GM19397 (cell line): ENCODE measurements around the gene SLC4A2.

Experiments used
- ATAC-seq: cut with Tn5 transposase; IDR thresholded peaks from one replicate; pipeline ENCODE4 v1.9.1; 2021; ENCODE audit warnings: mild to moderate bottlenecking, moderate library complexity; ENCODE audit not compliant: unreplicated experiment

The SLC4A2 gene

DNA sequence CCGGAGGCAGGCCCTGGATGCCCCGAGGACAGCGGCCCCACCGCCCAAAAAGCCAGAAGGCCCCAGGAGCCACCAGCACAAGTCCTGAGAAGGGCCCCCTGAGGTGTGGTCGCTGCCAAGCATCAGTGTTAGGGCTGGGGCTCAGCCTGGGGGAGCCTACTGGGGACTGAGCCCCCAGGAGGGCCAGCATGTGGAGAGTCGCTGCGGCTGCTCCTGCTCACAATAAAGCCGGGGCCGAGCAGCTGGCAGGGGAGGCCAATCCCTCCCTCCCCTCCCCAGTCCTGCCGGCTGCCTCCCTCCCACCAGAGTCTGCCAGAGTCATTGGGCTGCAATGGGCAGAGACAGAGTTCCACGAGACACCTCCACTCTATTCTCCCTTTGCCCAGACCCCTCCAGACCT lies 14.1 kb upstream of the SLC4A2 start:
- no peak for ATAC-seq

DNA sequence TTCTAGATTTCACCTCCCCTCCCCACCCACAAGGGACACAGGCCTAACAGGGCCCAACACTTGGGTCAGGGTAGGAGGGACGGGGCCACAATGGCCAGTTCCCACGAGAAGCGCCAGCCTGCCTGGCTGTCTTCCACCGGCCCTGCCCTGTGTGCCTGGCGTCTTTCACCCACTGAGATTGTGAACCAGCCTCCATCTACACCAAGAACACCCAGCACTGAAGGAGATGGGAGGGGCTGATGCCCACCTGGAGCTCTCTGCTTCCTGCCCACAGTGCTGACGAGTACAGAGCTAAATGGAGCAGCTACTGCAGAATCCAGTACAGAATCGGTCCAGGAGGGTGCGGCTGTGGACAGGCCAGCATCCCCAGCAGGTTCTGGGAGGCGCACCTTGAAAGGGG lies 13.4 kb upstream of the SLC4A2 start:
- ATAC-seq, result no peak

DNA sequence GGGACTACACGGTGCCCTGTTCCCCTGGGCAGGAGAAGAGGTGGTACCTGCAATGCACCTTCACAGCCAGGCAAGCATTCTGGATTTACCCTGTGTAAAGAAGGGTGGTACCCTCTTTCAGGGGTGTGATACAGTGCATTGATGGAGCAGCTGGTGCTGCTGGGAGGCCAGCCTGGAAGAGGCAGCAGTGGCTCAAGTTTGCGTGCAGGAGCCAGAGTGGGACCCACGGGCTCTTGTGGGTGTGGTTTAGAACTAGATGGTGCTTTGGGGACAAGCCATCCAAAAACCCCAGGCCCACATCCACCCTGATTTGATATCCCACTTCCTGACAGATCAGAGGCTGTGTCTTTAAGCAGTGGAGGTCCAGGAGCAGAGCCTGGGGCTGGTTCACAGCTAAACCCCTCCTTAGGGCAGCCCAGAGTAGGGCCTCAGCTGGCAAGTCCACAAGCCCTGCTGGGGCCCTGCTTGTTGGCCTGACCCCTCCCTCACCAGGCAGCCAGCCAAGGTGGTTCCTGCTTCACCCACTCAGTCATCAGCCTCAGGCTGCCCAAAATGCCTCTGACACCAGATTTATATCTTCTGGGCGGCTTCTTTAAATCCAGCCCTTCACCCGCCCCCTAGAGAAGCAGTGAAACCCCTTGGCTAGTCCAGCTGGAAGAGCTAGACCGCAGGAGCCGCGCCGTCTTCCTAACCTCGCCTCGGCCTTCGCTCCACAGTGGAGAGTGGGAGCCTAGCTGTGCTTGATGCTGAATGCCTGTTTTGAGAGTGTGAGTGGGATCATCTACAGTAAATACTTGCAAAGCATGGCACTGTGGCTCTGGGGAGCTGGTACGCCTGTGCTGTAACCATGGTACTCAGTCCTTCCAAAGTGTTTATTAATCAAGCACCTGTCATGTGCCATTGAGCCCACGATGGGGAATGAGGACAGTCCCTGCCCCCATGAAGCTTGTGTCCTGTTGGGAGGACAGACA lies 12.5 kb upstream of the SLC4A2 start:
- no peak for ATAC-seq

DNA sequence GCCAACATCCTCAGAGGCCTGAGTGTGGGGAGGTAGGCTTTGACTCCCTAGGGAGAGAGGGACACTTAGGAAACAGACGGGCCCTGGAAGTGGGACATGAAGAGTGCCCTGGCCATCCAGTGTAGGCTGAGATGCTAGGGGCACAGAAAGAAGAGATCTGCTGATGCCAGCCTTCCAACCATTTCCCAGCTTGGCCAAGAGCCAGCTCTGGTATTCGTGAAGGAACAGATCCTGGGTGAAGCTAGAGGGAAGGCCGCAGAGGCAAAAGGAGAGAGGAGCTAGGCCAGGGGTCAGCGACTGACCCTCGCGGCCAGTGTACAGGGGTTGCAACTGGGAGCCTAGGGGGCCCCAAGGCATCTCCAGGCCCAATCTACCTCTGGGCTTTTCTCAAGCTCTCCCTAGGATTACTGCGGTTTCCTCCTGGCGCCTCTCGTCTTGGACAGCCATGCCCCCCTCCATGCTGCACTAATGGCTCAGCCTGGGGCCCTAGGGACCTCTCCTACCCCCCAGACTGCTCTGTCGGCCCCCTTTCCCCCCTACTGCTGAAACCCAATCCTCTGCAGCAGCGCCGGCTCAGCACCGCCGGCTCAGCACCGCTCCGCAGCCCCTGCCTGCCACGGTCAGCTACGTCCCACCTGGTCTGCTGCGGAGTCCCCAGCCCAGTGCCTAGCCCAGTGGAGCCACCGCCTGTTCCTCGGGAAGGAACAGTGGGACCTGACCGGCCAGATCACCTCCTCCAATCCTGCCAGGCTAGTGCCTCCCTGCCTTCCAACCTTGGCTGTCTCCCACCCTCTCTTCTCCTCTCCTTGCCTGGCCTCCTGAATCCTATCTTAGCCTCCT lies 11.2 kb upstream of the SLC4A2 start, which contains the start of gene ASIC3:
ASIC3 (plus strand) TSS at position 556 of the 840 bp plus-strand sequence. CDS start 355 bp downstream, outside the sequence.
- no peak for ATAC-seq

DNA sequence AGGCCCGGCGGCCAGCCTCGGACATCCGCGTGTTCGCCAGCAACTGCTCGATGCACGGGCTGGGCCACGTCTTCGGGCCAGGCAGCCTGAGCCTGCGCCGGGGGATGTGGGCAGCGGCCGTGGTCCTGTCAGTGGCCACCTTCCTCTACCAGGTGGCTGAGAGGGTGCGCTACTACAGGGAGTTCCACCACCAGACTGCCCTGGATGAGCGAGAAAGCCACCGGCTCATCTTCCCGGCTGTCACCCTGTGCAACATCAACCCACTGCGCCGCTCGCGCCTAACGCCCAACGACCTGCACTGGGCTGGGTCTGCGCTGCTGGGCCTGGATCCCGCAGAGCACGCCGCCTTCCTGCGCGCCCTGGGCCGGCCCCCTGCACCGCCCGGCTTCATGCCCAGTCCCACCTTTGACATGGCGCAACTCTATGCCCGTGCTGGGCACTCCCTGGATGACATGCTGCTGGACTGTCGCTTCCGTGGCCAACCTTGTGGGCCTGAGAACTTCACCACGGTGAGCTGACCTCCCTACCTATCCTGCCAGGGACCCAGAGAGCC lies 10.4 kb upstream of the SLC4A2 start:
- no peak for ATAC-seq

DNA sequence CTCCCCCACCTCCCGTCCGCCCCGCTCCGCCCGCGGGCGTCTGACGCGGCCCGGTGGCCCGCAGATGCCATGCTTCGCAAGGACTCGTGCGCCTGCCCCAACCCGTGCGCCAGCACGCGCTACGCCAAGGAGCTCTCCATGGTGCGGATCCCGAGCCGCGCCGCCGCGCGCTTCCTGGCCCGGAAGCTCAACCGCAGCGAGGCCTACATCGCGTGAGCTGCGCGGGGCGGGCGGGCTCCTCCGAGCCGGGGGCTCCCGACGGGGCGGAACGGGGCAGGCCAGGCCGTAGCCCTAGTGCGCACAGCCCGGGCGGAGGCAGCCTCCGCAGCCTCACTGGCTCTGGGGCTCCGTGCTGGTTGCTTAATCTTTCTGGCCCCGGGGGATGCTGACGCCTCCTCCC lies 8.3 kb upstream of the SLC4A2 start:
- ATAC-seq, result no peak

DNA sequence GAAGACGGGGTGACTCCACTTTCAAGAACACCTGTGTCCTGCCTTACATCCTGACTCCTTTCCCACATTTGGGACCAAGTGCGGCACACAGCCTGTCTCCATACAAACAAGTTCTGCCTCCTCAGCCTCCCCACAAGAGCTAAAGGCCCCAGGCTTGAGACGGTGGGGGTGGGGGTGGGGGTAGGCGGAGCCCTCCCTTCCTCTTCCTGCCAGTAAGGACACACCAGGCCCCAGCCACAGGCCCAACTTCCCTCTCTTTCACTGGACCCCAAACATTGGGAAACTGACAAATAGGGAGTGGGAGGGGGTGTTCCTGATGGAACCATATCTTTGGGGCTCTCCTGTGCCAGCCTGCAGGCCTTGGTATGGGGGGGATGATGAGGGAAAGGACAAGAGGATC lies 6.3 kb upstream of the SLC4A2 start:
- ATAC-seq, result no peak

DNA sequence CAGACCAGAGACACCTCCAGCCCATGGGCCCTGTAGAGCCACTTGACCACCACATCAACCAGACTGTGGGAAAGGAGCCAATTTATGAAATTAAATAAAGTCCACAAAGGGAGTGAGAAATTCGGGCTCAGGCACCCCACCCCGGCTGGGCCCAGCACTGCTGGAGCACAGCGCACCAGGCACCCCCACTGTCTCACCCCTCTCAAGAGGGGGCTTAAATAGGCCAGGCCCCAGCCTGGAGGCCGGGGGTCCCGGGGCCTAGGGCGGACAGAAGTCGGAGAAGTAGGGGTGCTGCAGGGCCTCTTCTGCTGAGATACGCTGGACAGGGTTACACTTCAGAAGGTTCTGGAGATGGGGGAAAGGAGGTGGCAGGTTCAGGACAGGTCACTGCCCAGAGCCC lies 5.6 kb upstream of the SLC4A2 start:
- no peak for ATAC-seq

DNA sequence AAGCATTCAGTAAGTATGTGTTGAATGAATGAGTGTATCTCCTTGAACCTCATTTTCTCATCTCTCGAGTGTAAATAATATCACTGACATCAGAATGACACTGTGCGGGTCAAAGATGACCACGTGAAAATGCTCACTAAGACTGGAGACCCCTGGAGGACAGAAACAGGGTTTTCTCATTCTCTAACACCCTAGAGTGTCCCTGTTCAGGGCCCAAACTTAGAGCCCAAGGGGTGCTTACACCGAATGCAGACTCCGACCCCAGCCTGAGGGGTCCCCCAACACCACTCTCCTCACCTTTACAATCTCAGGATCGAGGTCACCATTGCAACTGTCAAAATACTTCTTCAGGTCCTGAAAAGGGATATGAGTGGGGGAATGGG lies 3.1 kb upstream of the SLC4A2 start:
- ATAC-seq, result no peak

DNA sequence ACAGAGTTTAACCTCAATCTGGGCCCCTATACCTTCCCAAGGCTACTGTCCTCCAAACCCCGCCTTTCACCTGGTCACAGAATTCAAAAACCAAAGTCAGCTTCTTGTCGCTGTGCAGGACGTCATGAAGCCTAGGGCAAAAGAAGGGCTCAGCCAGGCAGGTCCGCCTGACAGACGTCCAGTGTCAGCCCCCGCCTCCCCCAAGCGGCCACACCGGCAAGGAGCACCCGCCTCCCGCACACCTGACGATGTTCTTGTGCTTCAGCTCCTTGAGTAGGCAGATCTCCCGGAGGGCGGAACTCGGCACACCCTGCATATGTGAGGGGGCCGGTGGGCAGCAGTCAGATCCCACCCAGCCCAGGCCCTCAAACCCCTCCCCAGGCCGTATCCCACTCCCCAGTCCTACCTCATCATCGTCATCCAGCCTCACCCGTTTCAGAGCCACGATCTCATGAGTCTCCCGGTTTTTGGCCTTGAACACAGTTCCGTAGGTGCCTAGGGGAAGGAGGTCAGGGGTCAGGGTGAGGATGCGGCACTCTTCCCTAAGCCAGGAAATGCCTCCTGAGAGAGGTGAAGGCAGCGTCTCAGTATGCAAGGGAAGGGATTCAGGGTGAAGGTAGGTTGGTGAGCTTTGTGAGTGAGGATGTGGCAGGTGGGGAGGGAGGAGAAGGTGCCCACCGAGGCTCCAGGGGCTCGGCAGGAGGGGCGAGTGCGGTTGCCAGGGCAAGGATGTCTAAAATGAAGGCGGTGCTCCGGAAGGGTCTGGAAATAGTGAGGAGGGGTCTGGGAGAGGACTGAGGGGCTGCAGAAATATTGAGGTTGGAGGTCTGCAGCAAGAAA lies 2.5 kb upstream of the SLC4A2 start:
- ATAC-seq, result no peak

DNA sequence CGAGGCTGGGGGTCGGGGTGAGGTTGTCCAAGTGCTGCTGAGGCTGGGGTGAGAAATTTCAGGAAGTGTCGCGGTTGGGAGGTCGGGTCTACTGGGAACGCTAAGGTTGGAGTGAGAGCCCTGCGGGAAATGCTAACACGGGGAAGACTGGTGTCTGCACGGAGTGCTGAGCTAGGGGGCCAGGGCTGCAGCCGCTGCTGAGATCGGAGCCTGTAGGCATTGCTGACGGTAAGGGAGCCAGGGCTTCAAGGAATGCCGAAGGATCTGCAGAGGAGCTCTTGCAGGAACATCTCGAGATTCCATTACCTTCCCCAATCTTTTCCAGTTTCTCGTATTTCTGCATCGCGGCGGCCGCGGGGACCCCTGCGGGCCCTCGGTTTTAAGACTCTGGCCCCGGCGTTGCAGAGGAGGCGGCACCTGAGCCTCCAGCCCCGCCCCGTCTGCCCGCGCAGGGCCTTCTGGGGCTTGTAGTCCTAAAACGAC lies 1.8 kb upstream of the SLC4A2 start, which contains the start of gene CDK5:
CDK5 (minus strand) TSS at position 392 of the 483 bp plus-strand sequence; CDS start at position 343, 49 bp downstream.
- ATAC-seq, result peak; percentile 8

DNA sequence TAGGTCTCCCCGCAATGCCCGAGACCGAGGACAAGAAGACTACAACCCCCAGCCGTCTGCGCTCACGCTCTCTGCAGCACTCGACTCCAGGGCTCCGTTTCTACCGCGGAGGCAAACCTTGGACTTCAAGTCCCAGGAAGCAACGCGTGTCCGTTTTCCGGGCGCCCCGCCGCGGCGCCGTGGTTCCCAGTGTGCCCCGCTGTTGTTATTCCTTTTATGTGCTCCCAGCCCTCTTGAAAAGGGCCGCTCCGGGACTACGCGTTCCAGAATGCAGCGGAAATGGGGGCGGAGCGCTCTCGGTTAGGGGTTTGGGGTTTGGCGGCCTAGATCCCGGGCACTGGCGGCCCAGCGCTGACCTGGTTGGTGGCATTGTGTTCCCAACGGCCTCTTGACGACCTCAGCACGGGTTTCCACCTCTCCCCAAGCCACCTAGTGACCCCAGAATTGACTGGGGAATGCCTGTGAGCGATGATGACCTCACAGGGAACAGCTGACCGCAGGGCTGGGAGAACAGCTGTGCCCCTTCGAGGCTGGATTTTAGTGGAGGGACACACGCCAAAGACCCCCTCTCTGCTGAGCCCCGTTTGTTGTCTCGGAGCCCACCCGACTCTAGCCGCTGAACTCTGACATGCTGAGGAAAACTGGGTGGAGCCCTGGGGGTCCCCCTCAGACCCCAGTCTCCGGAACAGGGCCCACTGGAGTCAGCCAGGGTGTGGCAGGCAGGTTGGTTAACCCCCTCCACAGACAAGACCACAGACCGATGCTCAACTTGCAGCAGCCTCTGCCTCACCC lies 1.2 kb upstream of the SLC4A2 start:
- peak; percentile 83 for ATAC-seq

DNA sequence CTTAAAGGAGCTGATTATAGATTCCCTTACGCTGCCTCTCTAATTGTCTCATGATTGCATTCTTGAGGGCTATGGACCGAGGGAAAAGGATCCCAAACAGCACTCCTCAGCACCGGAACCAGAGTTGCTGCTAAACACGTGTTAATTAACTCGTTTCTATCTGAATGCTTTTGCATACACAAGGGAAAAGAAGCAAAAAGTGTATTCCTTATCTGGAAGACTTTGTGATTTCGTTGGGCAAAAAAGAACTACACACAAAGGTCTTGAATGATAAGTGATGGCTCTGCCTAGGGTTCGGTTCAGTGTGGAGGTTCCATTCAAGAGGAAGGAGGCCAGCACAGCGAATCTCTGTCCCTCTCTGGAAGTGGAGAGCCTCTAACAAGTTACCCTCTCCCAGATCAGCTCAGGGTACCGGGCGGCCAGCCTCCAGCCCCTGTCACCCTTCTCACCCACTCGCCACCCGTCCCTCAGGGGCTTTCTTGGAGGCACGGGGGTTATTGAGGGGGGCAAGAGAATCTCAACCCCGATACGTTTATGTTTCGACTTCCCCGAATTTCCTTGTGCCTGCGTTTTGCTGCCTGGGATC lies 515 bp upstream of the SLC4A2 start:
- no peak for ATAC-seq

DNA sequence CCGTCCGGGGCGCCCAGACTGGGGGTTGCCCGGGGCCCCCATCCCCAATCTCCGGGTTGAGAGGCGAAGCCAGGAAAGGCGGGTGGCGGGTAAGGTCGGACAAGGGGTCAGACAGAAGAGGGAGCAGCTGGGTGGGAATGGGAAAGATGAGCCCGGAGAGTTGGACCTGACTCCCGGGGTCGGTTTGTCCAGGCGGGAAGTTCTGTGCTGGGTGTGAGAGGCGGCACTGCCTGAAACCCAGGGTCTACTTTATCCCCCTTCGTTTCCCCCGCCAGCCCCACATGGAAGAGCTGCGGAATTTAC lies 675 bp downstream of the SLC4A2 start:
- no peak for ATAC-seq

DNA sequence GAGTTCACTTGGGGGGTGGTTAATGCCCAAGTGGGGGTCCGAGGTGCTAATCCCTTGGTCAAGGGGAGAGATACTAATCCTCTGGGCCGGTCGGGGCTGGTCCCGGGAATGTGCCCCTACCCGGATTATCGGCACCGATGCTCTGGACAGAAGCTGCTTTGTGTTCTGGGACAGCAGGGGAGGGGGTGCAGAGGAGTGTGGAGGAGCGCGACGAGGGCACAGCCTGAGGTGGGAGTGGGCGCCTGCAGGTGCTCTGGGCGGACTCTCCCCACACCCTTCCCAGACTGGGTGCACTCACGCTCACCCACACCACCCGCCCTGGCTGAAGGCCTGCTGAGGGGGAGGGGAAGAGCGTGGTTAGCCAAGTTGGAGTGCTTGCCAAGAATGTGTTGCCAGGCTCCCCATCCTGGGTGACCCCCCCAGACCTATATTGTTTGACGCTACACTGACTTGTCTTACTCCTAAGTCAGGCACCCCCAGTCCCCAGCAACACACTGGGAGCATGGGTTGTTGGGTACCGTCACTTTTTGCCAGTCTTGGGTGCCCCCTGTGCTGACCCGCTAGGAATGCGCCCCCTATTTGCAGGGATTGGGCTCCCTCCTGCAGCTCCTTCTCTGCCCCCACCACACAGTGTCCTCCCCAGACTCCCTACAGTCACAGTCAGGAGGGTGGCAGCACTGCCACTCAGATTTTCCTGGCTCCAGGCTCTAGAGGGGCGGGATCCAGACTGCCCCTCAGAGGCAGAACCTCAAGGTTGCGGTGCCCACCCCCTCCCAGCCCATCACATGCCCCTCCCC lies 1.2 kb downstream of the SLC4A2 start:
- no peak for ATAC-seq

DNA sequence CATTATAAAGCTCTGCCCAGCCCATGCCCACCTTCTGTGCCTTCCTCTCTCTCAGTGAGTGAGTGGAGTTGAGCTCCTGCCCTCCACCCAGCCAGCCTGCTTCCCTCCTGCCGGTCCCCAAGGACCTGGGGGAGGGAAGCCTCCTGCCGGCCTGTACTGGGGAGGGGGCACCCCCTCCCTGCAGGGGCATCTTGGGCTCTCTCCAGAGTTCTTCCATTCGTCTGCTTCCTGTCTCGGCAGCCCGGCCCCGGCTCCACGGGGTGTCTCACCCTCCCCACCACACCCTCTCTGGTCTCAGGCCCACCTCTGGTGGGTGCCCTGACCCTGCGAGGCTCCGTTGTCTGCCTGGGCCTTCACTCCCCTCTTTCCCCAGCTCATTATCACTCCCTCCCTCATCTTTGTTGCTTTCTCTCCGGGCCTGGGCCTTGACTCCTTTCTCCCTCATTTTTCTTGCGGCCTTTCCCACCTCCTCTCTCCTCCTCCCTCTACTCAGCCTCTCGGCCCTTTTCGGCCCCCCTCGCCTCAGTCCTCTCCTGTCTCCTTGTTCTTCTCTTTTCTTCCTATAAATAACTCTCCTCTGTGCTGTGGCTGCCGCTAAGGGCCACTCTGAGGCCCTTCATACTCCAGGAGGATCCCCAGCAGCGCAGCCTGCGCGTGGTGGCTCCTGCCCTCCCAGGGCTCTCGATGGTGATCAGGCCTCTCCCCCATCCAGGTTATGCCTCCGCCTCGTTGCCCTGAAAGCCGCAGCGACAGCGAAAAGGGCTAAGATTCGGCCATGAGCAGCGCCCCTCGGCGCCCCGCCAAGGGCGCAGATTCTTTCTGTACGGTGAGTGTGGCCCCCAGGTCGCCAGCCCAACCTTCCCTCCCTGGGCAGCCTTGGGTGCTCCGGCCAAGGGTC lies 2.1 kb downstream of the SLC4A2 start:
- no peak for ATAC-seq

DNA sequence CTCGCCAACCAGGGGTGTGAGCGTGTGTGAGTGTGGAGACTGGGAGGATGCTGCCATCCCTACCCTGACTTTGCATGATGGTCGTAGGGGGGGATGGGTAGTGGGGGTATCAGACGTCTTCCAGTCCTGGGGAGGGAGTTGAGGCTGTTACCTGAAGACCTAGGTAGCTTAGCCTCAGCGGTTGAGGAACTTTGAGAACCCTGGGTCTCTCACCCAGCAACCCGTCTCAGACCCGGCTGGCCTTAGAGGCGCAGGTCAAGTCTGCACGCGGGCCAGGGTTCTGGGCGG lies 2.7 kb downstream of the SLC4A2 start:
- no peak for ATAC-seq
